22Rv1 (cell line): ENCODE results near the gene C3orf80.

Experiments used
- ZFX ChIP-seq: fragments of 450-650 bp; IDR thresholded peaks from 2 replicates; pipeline ENCODE4 v1.6.1; 2017; ENCODE audit warnings: antibody characterized with exemption, borderline replicate concordance
- TF ChIP-seq, protein P1 (sequence below): fragments of 450-650 bp; IDR thresholded peaks from 2 replicates; pipeline ENCODE4 v1.5.1; 2017; ENCODE audit warnings: mild to moderate bottlenecking

DNA sequence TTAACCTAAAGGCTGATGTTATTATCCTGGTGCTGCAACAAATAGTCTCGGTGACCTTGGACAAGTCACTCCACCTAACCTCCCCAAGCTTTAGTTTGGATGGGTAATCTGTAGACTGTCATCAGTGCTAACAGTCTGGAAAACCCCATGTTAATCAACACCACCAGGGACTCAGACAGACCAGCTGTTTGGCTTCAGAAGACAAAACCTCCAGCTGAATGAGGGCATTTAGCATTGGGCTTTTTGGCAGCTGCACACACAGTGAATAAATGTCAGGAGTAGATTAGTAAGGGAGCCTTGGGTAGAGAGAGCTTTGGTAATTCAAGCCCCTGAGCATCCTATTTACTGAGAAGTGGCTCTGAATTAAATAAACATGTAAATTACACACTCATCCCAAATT lies 24.9 kb upstream of the C3orf80 start:
- TF ChIP-seq, protein P1, sequence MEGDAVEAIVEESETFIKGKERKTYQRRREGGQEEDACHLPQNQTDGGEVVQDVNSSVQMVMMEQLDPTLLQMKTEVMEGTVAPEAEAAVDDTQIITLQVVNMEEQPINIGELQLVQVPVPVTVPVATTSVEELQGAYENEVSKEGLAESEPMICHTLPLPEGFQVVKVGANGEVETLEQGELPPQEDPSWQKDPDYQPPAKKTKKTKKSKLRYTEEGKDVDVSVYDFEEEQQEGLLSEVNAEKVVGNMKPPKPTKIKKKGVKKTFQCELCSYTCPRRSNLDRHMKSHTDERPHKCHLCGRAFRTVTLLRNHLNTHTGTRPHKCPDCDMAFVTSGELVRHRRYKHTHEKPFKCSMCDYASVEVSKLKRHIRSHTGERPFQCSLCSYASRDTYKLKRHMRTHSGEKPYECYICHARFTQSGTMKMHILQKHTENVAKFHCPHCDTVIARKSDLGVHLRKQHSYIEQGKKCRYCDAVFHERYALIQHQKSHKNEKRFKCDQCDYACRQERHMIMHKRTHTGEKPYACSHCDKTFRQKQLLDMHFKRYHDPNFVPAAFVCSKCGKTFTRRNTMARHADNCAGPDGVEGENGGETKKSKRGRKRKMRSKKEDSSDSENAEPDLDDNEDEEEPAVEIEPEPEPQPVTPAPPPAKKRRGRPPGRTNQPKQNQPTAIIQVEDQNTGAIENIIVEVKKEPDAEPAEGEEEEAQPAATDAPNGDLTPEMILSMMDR = no peak
- no peak for TF ChIP-seq ZFX
